Measurements from ENCODE around the gene PROS1. TPM values are rescaled to one million over a fixed set of nuclear protein-coding genes. Genes with fewer than 3 reads are reported as not detected.

Gene PROS1
- total RNA-seq: under 1 TPM; 0.22 to 0.40 TPM
- not detected for polyA plus RNA-seq

DNA sequence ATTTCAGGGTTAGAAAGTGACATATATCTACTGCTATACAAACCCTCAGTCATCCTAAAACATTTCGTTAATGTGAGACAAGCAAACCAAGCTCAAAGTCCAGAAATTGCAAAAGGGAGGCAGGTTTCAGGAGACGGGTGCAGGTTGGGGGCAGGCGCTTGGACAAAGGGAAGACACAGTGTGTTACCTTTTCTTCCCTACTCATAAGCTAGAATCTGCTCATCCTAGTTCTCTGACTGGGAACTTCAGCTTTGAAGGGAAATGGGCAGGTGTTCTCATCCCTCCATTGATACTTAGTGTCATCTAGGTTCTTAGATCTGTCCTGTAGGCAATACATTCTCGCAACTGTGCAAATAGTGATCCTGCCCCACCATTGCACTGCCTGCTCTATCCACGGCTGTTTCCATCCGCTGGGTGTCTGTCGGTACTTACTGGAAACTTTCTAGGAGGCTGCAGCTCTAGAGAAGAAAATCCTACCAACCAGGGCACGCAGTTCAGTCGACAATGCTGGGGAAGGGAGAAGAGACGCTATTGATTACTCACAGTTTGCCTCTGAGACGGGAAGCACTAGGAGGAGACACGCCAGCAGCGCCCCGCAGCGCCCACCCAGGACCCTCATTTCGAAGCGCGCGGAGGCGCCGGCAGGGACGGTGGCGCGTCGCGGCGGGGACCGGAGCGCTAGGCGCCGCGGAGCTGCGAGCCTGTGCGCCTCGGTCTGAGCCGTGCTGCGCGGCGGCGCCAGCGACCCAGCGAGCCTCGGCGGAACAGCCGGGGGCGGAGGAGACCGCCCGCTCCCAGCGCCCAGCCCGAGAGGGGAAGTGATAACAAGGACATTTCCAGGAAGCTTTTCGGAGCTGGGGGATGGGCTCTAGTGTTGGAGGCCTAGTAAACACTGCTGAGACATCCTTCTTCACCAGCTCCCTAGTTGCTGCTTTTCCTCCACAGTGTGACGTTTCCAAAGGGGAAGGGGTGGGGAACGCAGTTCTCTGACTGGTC is at the start of gene PROS1:
TSS of gene PROS1 (minus strand) at position 766 of the 996 bp plus-strand sequence. CDS start at position 619, 147 bp downstream.
- Histone ChIP-seq H3K4me1 (ENCODE audit: insufficient read depth, low read length) (peaks cover 4% of the 10 kb centered on the region), H3K36me3 (ENCODE audit: insufficient read depth, low read length) (no peaks in the 10 kb centered on the region), H3K9me3 (ENCODE audit: low read length) (no peaks in the 10 kb centered on the region), H3K4me3 (ENCODE audit: low read length) (peak within 1 kb of the TSS; percentile 52), H3K27me3 (ENCODE audit: insufficient read depth, low read length, poor library complexity, severe bottlenecking) (no peaks in the 10 kb centered on the region), H3K27ac (ENCODE audit: low read depth, low read length) (peak within 1 kb of the TSS; percentile 54)
- Mint-ChIP-seq H3K4me3 (peak within 1 kb of the TSS; percentile 79 to 87 (median 84)), H3K4me1 (peaks cover 10 to 13% (median 13%) of the 10 kb centered on the region in 3 donors), H3K27me3 (peaks cover 14 to 22% of the 10 kb centered on the region in 2 donors), H3K36me3 (no peaks in the 10 kb centered on the region), H3K27ac (peak within 1 kb of the TSS in 4 of 8 donors; percentile 4 to 63 (median 28)), H3K9me3 (no peaks in the 10 kb centered on the region)
- peak; percentile 7 to 54 (median 25) for DNase-seq
- ChIA-PET CTCF (no interaction called here), POLR2A (no interaction called here)

DNA sequence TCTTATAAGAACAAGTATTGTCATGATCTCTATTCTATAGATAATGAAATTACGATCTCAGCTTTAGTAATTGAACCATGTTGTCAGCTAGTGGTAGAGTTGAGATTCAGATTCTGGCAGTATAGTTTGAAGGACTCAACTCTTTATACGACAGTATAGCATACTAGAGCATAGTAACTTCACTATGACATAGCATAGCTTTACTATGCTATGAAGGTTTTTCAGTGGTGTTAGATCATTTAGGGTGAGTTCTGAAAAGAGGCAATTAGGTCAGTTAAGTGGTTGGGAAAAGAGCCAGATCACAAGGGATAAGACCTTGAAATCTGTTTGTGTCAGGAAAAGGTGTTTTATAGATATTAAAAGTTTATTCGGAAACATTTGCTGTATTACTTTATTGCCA is 46.6 kb upstream of the PROS1 start:
- H3K4me1 Mint-ChIP-seq: no peaks in the 10 kb centered on the region
- H3K27me3 Mint-ChIP-seq: no peaks in the 10 kb centered on the region
- H3K4me1 ChIP-seq (ENCODE audit: insufficient read depth, low read length): no peaks in the 10 kb centered on the region
- ChIA-PET POLR2A (no interaction called here), CTCF (no interaction called here)
- no peaks in the 10 kb centered on the region for H3K9me3 ChIP-seq (ENCODE audit: low read length)
- H3K4me3 ChIP-seq (ENCODE audit: low read length): no peak overlapping the region
- no peak overlapping the region for H3K4me3 Mint-ChIP-seq
- H3K36me3 ChIP-seq (ENCODE audit: insufficient read depth, low read length): no peaks in the 10 kb centered on the region
- no peak overlapping the region for H3K27ac Mint-ChIP-seq
- no peaks in the 10 kb centered on the region for H3K27me3 ChIP-seq (ENCODE audit: insufficient read depth, low read length, poor library complexity, severe bottlenecking)
- H3K9me3 Mint-ChIP-seq: no peaks in the 10 kb centered on the region
- DNase-seq: no peak
- H3K27ac ChIP-seq (ENCODE audit: low read depth, low read length): no peak overlapping the region
- H3K36me3 Mint-ChIP-seq: peaks cover 0 to 2% (median 0%) of the 10 kb centered on the region in 3 donors

DNA sequence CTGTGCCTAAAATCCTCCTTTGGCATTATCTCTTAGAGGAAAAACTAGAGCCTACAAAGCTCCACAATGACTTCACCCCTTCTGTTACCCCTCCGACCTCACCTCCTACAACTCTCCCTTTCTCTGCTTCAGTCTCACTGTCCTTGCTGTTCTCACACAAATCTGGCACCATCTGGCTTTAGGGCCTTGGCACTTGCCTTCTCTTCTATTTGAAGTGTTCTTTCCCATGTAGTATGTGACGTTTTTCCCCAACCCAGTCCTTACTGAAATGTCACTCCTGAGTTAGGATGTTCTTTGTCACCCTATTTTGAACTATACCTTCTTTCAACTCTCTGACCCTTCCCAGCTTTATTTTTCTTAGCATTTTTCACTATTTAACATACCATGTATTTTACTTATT is 46.0 kb upstream of the PROS1 start:
- peaks cover 0 to 3% (median 2%) of the 10 kb centered on the region in 3 donors for H3K36me3 Mint-ChIP-seq
- no peaks in the 10 kb centered on the region for H3K4me1 Mint-ChIP-seq
- H3K4me3 Mint-ChIP-seq: no peak overlapping the region
- no peaks in the 10 kb centered on the region for H3K9me3 Mint-ChIP-seq
- Histone ChIP-seq H3K27ac (ENCODE audit: low read depth, low read length) (no peak overlapping the region), H3K9me3 (ENCODE audit: low read length) (no peaks in the 10 kb centered on the region), H3K4me3 (ENCODE audit: low read length) (no peak overlapping the region), H3K36me3 (ENCODE audit: insufficient read depth, low read length) (no peaks in the 10 kb centered on the region), H3K4me1 (ENCODE audit: insufficient read depth, low read length) (no peaks in the 10 kb centered on the region), H3K27me3 (ENCODE audit: insufficient read depth, low read length, poor library complexity, severe bottlenecking) (no peaks in the 10 kb centered on the region)
- CTCF ChIA-PET: no interaction called here
- POLR2A ChIA-PET: no interaction called here
- DNase-seq: no peak
- no peak overlapping the region for H3K27ac Mint-ChIP-seq
- H3K27me3 Mint-ChIP-seq: no peaks in the 10 kb centered on the region

DNA sequence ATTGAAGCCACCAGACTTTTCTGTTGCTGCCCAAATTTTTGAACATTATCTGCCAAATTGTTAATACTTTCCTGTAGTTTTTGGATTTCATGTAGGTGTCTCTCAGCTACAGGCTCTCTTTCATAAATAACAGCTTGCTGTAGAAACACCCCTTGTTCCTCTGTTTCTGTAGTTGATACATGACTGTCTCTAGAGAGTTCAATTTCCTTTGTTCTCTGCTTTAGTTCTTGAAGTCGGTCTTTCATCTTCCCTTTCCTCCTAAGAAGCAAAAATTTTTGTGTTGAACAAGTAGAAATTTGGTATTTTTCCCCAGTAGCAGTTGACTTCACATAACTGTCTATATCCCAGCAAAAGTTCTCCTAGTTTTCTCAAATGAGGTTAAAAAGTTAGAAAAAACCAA is 41.3 kb upstream of the PROS1 start:
- H3K36me3 ChIP-seq (ENCODE audit: insufficient read depth, low read length): no peaks in the 10 kb centered on the region
- Mint-ChIP-seq H3K27me3 (no peaks in the 10 kb centered on the region), H3K27ac (no peak overlapping the region), H3K4me3 (no peak overlapping the region), H3K36me3 (peaks cover 0 to 9% (median 3%) of the 10 kb centered on the region in 3 donors), H3K4me1 (peaks cover 3 to 8% (median 6%) of the 10 kb centered on the region in 3 donors), H3K9me3 (no peaks in the 10 kb centered on the region)
- no peak overlapping the region for H3K27ac ChIP-seq (ENCODE audit: low read depth, low read length)
- ChIA-PET POLR2A (no interaction called here), CTCF (no interaction called here)
- H3K27me3 ChIP-seq (ENCODE audit: insufficient read depth, low read length, poor library complexity, severe bottlenecking): no peaks in the 10 kb centered on the region
- H3K4me1 ChIP-seq (ENCODE audit: insufficient read depth, low read length): no peaks in the 10 kb centered on the region
- DNase-seq: no peak
- no peaks in the 10 kb centered on the region for H3K9me3 ChIP-seq (ENCODE audit: low read length)
- no peak overlapping the region for H3K4me3 ChIP-seq (ENCODE audit: low read length)

DNA sequence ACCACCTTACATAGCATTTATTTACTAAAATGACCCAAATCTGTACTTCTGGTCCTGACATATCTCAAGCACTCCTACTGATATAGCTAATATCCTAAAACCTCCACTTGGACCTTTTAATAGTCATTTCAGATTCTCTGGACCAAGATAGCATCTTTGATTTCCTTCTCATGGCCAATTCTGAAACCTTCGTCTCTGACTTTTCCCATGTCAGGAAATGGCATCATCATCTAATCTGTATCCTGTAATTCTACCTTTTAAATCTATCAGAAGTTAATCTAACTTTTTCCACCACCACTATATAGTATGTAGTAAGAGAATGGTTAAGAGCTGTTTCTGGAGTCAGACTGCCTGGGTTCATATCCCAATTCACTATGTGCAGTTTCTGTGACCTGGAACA is 38.5 kb upstream of the PROS1 start:
- no peaks in the 10 kb centered on the region for H3K27me3 Mint-ChIP-seq
- H3K36me3 ChIP-seq (ENCODE audit: insufficient read depth, low read length): no peaks in the 10 kb centered on the region
- H3K4me1 ChIP-seq (ENCODE audit: insufficient read depth, low read length): no peaks in the 10 kb centered on the region
- H3K27ac ChIP-seq (ENCODE audit: low read depth, low read length): no peak overlapping the region
- H3K27me3 ChIP-seq (ENCODE audit: insufficient read depth, low read length, poor library complexity, severe bottlenecking): no peaks in the 10 kb centered on the region
- H3K4me3 Mint-ChIP-seq: no peak overlapping the region
- no peak overlapping the region for H3K4me3 ChIP-seq (ENCODE audit: low read length)
- no peaks in the 10 kb centered on the region for H3K9me3 Mint-ChIP-seq
- peaks cover 3 to 8% (median 6%) of the 10 kb centered on the region in 3 donors for H3K4me1 Mint-ChIP-seq
- no peak for DNase-seq
- ChIA-PET POLR2A (no interaction called here), CTCF (no interaction called here)
- peak overlapping the region in 1 of 8 donors; percentile 1 for H3K27ac Mint-ChIP-seq
- no peaks in the 10 kb centered on the region for H3K9me3 ChIP-seq (ENCODE audit: low read length)
- H3K36me3 Mint-ChIP-seq: peaks cover 0 to 7% (median 7%) of the 10 kb centered on the region in 3 donors

DNA sequence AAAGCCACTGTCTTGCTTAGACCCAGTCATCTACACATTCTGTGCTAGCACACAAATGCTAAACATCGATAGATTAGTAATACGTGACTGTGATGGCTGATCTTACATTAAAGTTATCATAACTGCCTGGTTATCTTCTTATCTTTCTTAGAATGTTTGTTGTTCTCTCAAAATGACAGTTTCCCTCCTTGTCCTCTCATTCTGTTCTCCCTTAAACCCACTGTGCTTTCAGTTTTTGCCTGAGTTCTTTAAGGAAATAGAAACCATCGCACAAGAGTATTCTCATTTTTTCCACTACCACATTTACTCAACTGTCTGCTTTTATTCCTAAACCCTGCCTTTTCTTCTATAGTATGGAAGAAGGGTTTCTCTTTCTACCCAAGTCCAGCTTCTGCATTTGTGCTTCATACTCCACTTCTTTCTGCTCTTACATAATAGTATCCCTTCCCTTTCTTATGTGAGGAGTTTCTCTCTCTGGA is 37.6 kb upstream of the PROS1 start:
- Histone ChIP-seq H3K9me3 (ENCODE audit: low read length) (no peaks in the 10 kb centered on the region), H3K27ac (ENCODE audit: low read depth, low read length) (no peak overlapping the region), H3K27me3 (ENCODE audit: insufficient read depth, low read length, poor library complexity, severe bottlenecking) (no peaks in the 10 kb centered on the region), H3K4me1 (ENCODE audit: insufficient read depth, low read length) (no peaks in the 10 kb centered on the region), H3K36me3 (ENCODE audit: insufficient read depth, low read length) (no peaks in the 10 kb centered on the region), H3K4me3 (ENCODE audit: low read length) (no peak overlapping the region)
- H3K4me1 Mint-ChIP-seq: peaks cover 3 to 8% (median 6%) of the 10 kb centered on the region in 3 donors
- peaks cover 0 to 9% (median 8%) of the 10 kb centered on the region in 3 donors for H3K36me3 Mint-ChIP-seq
- DNase-seq: no peak
- ChIA-PET POLR2A (no interaction called here), CTCF (no interaction called here)
- H3K27ac Mint-ChIP-seq: peak overlapping the region in 3 of 8 donors; percentile 15 to 43 (median 35)
- no peaks in the 10 kb centered on the region for H3K27me3 Mint-ChIP-seq
- H3K4me3 Mint-ChIP-seq: peak overlapping the region in 1 of 7 donors; percentile 7
- H3K9me3 Mint-ChIP-seq: no peaks in the 10 kb centered on the region

DNA sequence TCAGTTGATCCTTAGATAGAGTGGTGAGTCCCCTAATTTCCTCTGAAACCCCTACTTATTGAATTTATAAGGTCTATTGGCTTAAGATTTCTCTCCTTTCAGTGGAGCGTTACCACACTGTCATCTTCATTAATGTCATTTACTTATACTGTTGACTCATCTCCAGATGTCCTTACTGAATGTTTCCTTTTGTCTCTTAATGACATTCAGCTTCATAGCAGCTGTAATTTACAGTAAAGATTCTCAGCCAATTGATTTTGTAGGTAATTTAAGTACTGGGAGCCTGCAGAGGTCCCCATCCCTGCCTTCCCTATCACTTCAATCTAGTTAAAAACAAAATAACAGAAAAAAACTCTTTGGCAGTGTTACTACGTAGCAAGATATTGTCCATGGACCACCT is 35.9 kb upstream of the PROS1 start:
- CTCF ChIA-PET: no interaction called here

DNA sequence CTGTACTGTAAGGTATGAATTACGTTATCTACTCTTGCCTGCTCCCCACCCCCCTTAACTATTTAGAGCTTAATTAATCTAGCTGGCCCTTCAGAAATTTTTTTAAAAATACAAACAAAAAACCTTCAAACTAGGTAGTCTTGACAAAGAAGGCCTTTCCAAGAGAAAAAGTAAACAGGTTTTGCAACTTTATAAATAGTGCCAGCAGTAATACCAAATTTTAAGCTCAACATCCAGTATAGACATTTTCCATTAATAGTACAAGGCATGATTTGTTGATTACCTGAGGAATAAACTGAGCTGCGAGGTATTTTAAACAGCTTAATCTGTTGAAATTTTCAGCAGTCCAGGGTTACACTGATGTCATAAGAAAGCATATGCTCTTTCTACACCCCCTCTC is 34.6 kb upstream of the PROS1 start:
- Histone ChIP-seq H3K4me1 (ENCODE audit: insufficient read depth, low read length) (no peaks in the 10 kb centered on the region), H3K9me3 (ENCODE audit: low read length) (no peaks in the 10 kb centered on the region), H3K36me3 (ENCODE audit: insufficient read depth, low read length) (no peaks in the 10 kb centered on the region), H3K4me3 (ENCODE audit: low read length) (no peak overlapping the region), H3K27me3 (ENCODE audit: insufficient read depth, low read length, poor library complexity, severe bottlenecking) (no peaks in the 10 kb centered on the region), H3K27ac (ENCODE audit: low read depth, low read length) (no peak overlapping the region)
- ChIA-PET POLR2A (no interaction called here), CTCF (interaction anchor here (1.1 kb wide), 1 partner anchor 61 kb away, joined by 3 read pairs; no protein-coding TSS in a partner anchor)
- no peaks in the 10 kb centered on the region for H3K27me3 Mint-ChIP-seq
- H3K36me3 Mint-ChIP-seq: peaks cover 0 to 9% (median 6%) of the 10 kb centered on the region in 3 donors
- no peak for DNase-seq
- H3K4me3 Mint-ChIP-seq: no peak overlapping the region
- no peak overlapping the region for H3K27ac Mint-ChIP-seq
- H3K9me3 Mint-ChIP-seq: no peaks in the 10 kb centered on the region
- peaks cover 7 to 13% (median 12%) of the 10 kb centered on the region in 3 donors for H3K4me1 Mint-ChIP-seq

More for the DNA sequence above, 35.9 kb upstream of the PROS1 start:
- DNase-seq: no peak
- Mint-ChIP-seq H3K4me3 (no peak overlapping the region), H3K4me1 (peaks cover 3 to 8% (median 7%) of the 10 kb centered on the region in 3 donors), H3K36me3 (peaks cover 0 to 9% (median 6%) of the 10 kb centered on the region in 3 donors), H3K9me3 (no peaks in the 10 kb centered on the region), H3K27ac (peak overlapping the region in 1 of 8 donors; percentile 10), H3K27me3 (no peaks in the 10 kb centered on the region)
- POLR2A ChIA-PET: no interaction called here
- H3K4me3 ChIP-seq (ENCODE audit: low read length): no peak overlapping the region
- H3K27me3 ChIP-seq (ENCODE audit: insufficient read depth, low read length, poor library complexity, severe bottlenecking): no peaks in the 10 kb centered on the region
- no peaks in the 10 kb centered on the region for H3K4me1 ChIP-seq (ENCODE audit: insufficient read depth, low read length)
- H3K27ac ChIP-seq (ENCODE audit: low read depth, low read length): no peak overlapping the region
- no peaks in the 10 kb centered on the region for H3K36me3 ChIP-seq (ENCODE audit: insufficient read depth, low read length)
- no peaks in the 10 kb centered on the region for H3K9me3 ChIP-seq (ENCODE audit: low read length)

All from CD8-positive, alpha-beta memory T cell (primary cell).